ENCODE results near the gene CENATAC.

DNA sequence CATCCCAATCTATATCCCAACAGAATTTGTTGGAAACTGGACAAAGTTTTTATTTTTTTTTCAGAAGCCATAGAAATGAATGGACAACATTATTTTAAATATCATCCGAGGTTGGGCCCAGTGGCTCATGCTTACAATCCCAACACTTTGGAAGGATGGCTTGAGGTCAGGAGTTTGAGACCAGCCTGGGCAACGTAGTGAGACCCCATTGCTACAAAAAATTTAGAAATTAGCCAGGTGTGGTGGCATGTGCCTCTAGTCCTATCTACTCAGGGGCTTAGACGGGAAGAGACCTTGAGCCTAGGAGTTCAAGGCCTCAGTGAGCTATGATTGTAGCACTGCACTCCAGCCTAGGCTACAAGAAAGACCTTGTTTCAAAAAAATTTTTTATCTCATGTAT, 36.9 kb downstream of the CENATAC start:
- TF ChIP-seq, protein P1, sequence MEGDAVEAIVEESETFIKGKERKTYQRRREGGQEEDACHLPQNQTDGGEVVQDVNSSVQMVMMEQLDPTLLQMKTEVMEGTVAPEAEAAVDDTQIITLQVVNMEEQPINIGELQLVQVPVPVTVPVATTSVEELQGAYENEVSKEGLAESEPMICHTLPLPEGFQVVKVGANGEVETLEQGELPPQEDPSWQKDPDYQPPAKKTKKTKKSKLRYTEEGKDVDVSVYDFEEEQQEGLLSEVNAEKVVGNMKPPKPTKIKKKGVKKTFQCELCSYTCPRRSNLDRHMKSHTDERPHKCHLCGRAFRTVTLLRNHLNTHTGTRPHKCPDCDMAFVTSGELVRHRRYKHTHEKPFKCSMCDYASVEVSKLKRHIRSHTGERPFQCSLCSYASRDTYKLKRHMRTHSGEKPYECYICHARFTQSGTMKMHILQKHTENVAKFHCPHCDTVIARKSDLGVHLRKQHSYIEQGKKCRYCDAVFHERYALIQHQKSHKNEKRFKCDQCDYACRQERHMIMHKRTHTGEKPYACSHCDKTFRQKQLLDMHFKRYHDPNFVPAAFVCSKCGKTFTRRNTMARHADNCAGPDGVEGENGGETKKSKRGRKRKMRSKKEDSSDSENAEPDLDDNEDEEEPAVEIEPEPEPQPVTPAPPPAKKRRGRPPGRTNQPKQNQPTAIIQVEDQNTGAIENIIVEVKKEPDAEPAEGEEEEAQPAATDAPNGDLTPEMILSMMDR (IDR thresholded peaks at IDR 0.05 in 8 of 11, conservative IDR thresholded peaks at IDR 0.05 in 3 of 11), result no peak
- no peak for TF ChIP-seq POLR2A (IDR thresholded peaks at IDR 0.05)
